Measurements from ENCODE around the gene RAET1G.

- TF ChIP-seq CTCF (IDR thresholded peaks at IDR 0.05) (no peak), EP300 (IDR thresholded peaks at IDR 0.05) (no peak), POLR2A (IDR thresholded peaks at IDR 0.05) (no peak)
Observed at GRCh38 chr6:149962461-149963211, 39.7 kb upstream of the RAET1G start.

Measured in tibial nerve (tissue), 4 donors.